ENCODE results near the gene PHF1.
A peak's percentile ranks its signal among the peaks of the same experiment; 100 is the strongest.

Gene PHF1

GRCh38 chr6:33404884-33405283 is 5.9 kb upstream of the PHF1 start:
- DNase-seq (ENCODE audit: low read depth) = no peak
- TF ChIP-seq, protein P1, sequence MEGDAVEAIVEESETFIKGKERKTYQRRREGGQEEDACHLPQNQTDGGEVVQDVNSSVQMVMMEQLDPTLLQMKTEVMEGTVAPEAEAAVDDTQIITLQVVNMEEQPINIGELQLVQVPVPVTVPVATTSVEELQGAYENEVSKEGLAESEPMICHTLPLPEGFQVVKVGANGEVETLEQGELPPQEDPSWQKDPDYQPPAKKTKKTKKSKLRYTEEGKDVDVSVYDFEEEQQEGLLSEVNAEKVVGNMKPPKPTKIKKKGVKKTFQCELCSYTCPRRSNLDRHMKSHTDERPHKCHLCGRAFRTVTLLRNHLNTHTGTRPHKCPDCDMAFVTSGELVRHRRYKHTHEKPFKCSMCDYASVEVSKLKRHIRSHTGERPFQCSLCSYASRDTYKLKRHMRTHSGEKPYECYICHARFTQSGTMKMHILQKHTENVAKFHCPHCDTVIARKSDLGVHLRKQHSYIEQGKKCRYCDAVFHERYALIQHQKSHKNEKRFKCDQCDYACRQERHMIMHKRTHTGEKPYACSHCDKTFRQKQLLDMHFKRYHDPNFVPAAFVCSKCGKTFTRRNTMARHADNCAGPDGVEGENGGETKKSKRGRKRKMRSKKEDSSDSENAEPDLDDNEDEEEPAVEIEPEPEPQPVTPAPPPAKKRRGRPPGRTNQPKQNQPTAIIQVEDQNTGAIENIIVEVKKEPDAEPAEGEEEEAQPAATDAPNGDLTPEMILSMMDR (conservative IDR thresholded peaks at IDR 0.05; ENCODE audit: low read length) = no peak
- no peak overlapping the region for H3K4me3 ChIP-seq (ENCODE audit: low read length)

DNA sequence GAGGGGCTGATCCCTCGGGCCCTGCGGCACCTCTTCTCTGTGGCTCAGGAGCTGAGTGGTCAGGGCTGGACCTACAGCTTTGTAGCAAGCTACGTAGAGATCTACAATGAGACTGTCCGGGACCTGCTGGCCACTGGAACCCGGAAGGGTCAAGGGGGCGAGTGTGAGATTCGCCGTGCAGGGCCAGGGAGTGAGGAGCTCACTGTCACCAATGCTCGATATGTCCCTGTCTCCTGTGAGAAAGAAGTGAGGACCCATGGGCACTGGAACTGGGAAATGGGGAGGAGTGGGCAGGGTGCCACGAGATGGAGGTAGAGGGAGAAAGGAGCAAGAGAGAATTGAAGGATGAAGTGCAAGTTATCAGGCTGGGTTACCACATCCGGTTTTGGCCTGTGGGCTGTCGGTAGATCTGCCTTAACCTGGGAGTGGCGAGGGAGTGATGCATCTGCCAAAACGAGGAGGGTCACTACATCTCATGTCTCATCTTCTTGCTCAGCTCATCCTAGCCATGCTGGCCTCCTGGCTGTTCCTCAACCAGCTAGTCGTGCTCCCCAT is 5.4 kb upstream of the PHF1 start:
- no peak for DNase-seq (ENCODE audit: low read depth)
- TF ChIP-seq, protein P1 (conservative IDR thresholded peaks at IDR 0.05; ENCODE audit: low read length) = no peak

GRCh38 chr6:33406126-33406525 is 4.7 kb upstream of the PHF1 start:
- no peak for DNase-seq (ENCODE audit: low read depth)
- H3K4me3 ChIP-seq (ENCODE audit: low read length) = no peak overlapping the region
- TF ChIP-seq, protein P1 (conservative IDR thresholded peaks at IDR 0.05; ENCODE audit: low read length) = no peak

More for the DNA sequence above, 5.4 kb upstream of the PHF1 start:
- no peak overlapping the region for H3K4me3 ChIP-seq (ENCODE audit: low read length)

GRCh38 chr6:33407132-33407718 is 3.6 kb upstream of the PHF1 start:
- TF ChIP-seq, protein P1 (conservative IDR thresholded peaks at IDR 0.05; ENCODE audit: low read length) = peak; percentile 46
- peak; percentile 62 for DNase-seq (ENCODE audit: low read depth)
- no peak overlapping the region for H3K4me3 ChIP-seq (ENCODE audit: low read length)

DNA sequence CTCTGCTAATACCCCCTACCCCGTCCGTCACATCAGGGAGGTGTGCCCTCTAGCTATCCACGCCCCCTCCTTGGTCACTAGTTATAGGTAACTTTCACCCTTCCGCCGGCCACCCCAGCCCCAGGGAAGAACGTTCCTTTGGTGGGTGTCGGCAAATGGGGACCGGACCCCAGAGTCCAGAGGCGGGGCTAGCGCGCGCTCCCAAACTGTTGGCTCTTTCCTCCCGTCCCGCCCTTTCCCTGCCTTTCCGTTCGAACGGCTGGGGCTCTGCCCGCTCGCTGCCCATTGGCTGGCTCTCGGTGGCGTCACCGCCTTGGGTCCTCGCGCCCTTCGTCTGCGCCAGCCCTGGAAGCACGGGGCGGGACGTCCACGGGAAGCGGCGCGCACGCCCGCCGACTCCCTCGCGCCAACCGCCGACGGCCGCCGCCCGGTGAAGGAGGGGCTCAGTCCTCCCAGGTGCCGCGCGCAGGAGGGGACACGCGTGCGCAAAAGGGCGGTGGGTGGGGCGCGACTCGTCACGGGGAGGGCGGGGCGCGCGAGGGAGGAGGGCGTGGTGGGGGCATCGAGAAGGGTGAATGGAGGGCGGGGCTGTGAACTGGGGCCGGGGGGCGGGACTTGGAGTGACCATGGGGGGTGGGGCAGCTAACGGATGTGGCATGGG is 634 bp upstream of the PHF1 start:
- TF ChIP-seq, protein P1 (conservative IDR thresholded peaks at IDR 0.05; ENCODE audit: low read length) = no peak
- DNase-seq (ENCODE audit: low read depth) = peak; percentile 98
- H3K4me3 ChIP-seq (ENCODE audit: low read length) = peak overlapping the region; percentile 80

DNA sequence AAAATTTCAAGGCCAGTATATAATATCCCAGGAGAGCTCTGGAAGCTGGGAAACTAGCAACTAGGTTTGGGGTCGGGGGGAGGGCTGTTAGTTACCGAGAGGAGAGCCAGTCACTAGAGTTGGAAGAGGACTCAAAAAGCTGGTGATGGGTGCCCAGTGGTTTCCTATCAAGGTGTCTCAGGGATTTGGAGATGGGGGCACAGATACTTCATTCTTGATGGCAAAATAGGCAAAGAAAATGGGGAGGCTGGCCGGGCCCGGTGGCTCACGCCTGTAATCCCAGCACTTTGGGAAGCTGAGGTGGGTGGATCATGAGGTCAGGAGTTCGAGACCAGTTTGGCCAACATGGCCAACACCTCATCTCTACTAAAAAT is 805 bp downstream of the PHF1 start:
- no peak for DNase-seq (ENCODE audit: low read depth)
- H3K4me3 ChIP-seq (ENCODE audit: low read length) = peak overlapping the region; percentile 80
- TF ChIP-seq, protein P1 (conservative IDR thresholded peaks at IDR 0.05; ENCODE audit: low read length) = no peak
